LoVo (cell line): ENCODE data around the gene IFITM1.
"Not testable (repeated sequence)": the region's sequence is repeated elsewhere in the genome, so short reads cannot be mapped to it uniquely, and the experiment has no call there.

Experiments
- DNase-seq: peaks from one replicate; pipeline ENCODE4 v3.0.0-alpha.2; 2016; ENCODE audit warnings: low spot score

IFITM1 gene

DNA sequence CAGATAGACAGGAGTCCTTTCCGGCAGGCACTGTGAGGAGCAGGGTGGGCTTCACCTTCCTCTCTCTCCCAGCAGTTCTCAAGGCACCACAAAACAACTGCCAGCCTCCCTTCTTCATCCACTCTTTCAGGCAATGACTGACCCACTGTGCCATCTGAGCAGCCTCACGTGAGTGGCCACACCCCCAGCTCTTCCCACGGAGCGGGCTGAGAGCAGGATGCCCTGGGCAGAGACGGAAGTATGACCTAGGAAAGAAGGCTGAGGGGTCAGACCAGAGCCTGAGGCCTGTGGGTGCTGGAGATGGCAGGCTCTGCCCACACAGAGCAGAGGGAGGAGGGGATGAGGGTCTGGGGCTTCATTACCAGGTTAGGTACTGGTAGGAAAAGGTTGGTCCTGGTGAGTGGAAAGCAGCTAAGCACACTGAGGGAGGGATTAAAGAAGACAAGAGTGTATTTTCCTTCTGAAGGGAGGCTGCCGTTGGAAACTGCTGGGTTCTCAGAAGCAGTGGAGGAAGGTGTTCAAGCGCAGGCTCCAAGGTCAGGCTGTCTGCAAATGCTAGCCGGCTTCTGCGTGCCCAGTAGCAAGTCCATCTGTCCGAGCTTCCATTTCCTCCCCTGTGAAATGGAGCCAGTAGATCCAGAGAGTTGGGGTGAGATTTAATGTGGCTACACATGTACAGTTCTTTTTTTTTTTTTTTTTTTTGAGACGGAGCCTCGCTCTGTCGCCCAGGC, 31.0 kb upstream of the IFITM1 start:
- no peak for DNase-seq

DNA sequence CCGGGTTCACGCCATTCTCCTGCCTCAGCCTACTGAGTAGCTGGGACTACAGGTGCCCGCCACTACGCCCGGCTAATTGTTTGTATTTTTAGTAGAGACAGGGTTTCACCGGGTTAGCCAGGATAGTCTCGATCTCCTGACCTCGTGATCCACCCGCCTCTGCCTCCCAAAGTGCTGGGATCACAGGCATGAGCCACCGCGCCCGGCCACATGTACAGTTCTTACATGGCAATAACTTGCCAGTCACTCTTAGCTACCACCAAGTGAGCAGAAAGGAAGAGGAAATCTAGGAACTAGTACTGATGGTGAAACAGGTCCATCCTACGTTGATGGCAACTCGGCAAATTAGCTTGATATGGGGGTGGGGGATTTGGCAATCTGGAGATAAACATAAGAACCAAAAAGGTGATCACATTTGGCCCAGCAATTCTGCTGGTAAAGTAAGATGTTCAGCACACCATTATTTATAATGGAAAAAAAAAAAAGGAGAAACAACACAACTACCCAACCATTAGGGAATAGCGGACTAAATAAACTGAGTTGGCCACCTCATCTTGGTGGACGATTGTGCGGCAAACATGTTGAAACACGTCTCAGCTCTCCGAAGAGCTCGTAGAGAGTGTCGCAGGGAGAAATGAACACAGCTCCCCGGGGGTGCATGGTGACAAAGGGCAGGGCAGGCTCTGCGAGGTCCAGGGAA, 30.3 kb upstream of the IFITM1 start:
- DNase-seq, result no peak

DNA sequence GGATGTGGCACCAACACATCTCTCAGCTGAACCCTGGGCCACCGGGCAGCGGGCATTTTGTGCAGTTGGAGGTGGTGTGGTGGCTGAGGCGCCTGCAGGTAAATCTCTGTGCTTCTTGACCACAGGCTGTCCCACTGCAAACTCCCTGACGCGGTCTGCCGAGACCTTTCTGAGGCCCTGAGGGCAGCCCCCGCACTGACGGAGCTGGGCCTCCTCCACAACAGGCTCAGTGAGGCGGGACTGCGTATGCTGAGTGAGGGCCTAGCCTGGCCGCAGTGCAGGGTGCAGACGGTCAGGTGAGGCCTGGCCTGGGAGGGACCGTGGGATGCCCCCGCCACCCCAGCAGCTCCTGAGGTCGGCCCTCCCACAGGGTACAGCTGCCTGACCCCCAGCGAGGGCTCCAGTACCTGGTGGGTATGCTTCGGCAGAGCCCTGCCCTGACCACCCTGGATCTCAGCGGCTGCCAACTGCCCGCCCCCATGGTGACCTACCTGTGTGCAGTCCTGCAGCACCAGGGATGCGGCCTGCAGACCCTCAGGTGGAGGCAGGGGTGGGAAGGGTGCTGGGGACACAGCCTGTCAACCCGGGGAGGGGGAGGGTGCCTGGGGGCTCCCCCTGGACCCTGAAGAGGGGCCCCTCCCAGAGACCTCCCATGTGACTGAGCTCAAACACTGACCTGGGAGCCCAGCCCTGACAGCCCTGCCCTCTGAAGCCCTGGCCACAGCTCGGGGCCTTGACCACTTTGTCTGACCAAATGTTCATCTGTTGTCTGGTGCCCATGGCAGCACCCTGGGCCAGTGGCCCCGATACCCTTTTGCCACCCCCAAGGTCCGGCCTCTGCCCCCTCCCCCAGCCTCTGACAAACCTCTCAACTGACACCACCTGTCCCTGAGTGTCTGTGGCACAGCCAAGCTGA, 29.5 kb upstream of the IFITM1 start:
- no peak for DNase-seq

DNA sequence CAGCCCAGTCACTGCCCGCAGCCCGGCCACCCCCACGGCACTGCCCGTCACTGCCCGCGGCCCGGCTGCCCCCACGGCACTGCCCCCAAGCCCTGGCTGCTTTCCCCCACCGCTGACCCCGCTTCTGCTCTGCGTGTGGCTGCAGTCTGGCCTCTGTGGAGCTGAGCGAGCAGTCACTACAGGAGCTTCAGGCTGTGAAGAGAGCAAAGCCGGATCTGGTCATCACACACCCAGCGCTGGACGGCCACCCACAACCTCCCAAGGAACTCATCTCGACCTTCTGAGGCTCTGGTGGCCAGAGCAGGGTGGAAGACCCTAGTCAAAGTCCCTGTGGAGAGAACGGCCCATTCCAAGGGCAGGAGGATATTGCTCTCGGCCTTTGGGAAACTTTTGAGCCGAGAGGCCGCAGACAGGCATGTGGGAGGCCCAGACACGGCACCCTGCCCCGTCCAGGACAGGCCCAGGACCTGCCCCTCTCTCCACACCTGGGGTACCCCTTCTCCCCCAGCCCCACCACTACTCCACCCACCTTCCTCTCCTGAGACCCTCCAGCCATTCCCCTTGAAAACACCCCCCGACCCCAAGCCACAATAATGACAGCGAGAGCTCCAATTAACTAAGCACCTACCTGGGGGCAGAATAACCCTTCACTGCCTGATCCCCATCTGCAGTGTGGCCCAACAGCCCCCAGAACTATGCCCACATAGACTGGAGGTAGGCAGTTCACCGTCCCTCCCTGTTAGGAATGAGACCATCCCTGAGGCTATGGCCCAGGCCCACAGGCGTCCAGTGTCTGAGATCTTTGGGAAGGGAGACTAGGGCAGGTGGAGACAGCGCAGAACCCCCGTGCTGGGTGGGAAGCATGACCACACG, 28.6 kb upstream of the IFITM1 start:
- no peak for DNase-seq

DNA sequence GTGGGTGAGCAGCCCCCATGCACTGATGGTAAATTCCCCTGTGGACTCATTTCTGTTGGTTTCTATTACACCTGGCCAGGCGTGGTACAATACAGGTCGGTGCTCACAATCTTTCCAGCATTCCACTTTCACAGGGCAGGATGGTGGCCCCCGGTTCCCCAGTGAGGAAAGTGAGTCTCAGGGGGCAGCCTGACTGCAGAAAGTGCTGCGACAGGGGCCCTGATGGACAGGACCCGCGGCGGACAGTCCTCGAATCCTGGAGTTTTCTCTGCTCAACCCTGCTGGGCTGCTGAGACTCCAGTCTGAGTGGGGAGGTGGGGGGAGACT, 28.0 kb upstream of the IFITM1 start:
- no peak for DNase-seq

DNA sequence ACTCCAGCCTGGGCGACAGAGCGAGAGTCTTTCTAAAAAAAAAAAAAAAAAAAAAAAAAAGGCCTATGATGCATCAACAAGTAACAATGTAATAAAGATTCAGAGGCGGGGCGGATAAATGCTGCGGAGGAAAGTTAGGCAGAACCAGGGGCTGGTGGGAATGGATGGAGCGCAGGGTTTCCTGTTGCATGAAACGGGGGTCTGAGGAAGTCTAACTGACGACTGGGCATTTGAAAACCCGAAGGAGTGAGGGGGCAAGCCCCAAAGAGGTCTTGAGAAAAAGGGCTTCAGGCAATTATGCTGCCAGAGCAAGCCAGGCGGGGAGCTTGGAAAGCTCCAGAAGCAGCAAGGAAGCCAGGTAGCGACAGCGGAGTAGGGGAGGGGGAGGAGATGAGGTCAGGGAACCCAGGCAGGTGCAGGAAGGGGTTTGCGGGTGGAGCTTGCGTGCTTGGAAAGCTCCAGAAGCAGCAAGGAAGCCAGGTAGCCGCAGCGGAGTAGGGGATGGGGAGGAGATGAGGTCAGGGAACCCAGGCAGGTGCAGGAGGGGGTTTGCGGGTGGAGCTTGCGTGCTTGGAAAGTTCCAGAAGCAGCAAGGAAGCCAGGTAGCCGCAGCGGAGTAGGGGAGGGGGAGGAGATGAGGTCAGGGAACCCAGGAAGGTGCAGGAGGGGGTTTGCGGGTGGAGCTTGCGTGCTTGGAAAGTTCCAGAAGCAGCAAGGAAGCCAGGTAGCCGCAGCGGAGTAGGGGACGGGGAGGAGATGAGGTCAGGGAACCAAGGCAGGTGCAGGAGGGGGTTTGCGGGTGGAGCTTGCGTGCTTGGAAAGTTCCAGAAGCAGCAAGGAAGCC, 26.6 kb upstream of the IFITM1 start:
- DNase-seq, result not testable (repeated sequence)

DNA sequence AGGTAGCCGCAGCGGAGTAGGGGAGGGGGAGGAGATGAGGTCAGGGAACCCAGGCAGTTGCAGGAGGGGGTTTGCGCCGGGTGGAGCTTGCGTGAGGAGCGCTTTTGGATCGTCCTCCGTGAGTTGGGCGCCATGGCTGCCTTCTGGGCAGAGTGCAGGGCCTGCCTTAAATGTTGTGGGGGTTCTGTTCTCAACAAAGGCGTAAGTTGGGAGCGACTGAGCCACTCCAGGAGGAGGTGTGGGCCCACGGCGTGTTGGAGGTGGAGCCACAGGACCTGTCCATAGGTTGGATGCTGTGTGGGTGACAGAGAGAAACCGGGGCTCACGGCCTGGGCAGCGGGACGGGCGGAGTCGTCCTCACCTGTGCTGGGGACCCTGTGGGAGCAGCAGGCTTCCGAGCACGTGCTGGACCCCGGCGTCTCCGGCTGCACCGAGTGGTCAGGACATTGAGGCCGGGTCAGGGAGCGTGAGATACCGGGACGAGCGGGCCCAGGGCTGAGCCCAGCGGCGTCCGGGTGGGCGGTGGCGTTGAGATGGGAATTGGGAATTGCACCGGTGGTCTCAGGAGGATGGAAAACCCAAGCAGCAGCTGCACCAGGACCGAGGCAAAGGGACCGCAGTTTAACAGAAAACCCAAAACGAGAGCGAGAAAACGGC, 25.9 kb upstream of the IFITM1 start:
- no peak for DNase-seq

DNA sequence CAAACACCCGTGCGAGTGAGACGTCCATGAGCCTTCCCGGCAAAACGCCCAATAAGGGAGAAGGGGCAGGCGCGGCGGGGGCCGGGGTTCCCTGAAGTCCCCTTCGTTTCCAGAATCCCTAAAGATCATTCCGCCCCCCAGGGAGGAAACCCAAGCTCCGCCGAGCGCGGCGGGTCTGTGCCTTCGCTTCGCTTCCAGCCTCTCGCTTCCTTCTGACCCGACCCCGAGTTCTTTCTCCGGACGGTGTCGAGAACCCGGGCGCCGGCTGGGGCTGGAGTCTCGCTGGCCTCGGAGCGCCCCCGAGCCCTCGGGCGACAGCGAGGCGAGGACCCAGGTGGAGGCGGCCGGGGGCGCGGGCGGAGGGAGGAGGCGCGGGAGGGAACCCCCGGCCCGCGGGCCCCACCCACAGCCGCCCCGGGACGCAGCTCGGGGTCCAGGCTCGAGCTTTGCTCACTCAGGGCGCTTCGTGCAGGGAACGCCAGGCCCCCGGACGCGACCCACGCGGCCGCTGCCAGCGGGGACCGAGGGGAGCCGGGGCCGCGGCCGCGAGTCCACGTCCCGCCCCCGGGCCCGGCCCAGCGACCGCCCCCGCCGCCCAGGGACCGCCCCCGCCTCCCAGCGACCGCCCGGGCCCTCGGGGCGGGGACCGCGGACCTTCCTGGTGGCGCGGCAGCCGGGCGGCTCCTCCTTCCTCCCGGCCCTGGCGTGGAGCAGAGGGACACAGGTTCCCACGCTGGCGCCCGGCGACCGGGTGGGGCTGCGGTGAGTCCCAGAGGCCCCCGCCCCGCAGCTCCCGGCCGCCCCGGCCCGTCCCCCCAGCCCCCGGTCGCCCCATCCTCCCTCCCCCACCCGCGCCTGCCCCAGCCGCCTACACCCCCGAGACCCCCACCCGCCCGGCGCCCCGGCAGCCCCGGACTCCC, 25.1 kb upstream of the IFITM1 start, which contains the start of gene PGGHG:
Gene PGGHG, plus strand, starts transcription at position 649 of the 920 bp plus-strand sequence. CDS start 691 bp downstream, outside the sequence.
- peak; percentile 78 for DNase-seq

DNA sequence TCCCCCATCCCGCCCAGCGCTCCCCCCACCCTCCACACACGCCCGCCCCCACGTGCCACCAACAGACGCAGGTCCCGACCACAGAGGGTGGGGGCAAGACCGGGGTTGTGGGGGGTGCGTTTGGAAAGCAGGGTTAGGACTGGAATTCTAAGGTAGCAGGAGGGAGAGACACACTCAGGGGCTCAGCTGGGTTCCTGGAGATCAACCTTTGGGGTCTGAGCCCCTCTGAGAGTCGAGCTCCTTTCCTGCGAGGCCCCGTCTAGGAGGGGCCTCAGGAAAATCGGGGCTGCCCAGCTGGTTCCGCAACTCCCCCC, 24.5 kb upstream of the IFITM1 start:
- no peak for DNase-seq

DNA sequence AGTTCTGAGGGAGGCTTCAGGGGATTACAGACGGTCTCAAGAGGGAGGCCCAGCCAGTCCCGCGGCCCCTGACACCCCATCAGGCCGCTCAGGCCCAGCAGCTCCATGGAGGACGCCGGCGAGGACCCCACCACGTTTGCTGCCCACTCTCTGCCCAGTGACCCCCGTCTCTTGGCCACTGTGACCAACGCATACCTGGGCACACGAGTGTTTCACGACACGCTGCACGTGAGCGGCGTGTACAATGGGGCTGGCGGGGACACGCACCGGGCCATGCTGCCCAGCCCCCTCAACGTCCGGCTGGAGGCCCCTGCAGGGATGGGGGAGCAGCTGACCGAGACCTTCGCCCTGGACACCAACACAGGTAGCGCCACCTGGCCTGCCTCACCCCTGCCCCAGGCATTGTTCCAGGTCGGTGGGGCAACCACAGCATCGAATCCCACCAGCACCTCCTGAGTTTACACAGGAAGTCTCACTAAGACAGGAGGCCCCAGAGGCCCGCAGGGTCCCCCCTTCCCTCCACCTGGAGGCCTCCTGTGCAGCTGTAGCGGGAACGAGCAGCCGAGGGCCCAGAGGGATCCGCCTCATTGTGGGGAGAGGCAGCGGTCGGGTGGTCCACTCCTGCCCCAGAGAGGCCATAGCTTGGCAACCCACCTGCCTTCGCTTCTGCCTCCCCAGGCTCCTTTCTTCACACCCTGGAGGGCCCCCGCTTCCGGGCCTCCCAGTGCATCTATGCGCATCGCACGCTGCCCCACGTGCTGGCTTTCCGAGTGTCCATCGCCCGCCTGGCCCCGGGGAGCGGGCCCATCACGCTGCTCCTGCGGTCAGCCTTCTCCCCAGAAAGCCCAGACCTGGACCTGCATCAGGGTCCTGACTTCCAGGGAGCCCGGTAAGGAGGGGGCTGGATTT, 23.9 kb upstream of the IFITM1 start:
- no peak for DNase-seq

DNA sequence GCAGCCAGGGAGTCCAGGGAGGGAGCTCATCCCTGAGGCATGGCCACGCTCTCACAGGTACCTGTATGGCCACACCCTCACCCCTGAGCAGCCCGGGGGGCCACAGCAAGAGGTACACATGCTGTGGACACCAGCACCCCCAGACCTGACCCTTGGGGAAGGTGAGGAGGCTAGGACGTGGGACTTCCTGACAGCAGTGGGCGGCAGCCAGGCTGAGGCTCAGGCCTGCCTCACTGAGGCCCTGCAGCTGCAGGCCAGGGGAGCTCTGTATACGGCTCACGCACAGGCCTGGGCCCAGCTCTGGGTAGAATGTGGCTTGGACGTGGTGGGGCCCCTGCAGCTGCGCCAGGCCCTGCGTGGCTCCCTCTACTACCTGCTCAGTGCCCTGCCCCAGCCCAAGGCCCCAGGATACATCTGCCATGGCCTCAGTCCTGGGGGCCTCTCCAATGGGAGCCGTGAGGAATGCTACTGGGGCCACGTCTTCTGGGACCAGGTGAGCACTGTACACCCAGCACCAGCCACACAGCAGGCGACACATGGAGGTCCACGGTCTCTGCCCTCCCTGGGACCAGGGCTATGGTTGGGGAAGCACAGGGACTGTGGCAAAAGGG, 23.1 kb upstream of the IFITM1 start:
- DNase-seq, result no peak

DNA sequence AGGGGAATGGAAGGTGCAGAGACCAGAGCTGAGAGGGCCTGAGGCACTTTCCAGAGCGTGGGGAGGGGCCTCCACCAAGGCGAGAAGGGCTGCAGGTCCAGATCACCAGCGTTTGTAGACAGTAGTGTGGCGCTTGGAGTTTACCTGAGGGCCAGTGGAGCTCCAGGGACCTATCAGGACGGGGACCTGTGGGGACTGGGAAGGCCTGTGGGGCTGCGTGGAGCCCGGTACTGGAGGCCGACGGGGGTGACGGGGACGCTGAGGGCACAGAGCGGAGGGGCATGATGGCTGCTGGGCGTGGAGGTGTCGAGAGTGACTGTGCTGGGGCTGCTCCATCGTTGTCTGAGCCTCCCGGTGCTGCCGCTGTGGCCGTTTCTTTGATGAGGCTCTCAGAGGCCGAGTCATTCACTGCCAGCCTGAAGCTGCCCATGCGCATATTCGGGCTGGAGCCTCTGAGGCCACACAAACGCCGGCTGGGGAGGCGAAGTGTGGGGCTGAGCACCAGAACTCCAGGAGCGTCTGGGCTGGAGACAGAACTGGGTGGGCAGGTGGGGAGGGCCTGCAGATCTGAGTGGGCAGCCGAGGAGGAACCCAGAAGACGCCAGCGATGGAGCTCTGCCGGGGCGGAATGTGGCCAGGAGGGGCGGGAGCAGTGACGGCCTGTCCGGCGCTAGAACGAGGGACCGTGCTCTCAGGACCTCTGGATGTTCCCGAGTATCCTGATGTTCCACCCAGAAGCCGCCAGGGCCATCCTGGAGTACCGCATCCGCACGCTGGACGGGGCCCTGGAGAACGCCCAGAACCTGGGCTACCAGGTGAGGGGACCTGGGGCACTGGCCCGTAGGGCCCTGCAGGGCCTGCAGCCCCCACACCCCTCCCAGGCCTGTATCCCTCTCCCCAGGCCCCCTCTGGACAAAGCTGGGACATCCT, 22.3 kb upstream of the IFITM1 start:
- no peak for DNase-seq

DNA sequence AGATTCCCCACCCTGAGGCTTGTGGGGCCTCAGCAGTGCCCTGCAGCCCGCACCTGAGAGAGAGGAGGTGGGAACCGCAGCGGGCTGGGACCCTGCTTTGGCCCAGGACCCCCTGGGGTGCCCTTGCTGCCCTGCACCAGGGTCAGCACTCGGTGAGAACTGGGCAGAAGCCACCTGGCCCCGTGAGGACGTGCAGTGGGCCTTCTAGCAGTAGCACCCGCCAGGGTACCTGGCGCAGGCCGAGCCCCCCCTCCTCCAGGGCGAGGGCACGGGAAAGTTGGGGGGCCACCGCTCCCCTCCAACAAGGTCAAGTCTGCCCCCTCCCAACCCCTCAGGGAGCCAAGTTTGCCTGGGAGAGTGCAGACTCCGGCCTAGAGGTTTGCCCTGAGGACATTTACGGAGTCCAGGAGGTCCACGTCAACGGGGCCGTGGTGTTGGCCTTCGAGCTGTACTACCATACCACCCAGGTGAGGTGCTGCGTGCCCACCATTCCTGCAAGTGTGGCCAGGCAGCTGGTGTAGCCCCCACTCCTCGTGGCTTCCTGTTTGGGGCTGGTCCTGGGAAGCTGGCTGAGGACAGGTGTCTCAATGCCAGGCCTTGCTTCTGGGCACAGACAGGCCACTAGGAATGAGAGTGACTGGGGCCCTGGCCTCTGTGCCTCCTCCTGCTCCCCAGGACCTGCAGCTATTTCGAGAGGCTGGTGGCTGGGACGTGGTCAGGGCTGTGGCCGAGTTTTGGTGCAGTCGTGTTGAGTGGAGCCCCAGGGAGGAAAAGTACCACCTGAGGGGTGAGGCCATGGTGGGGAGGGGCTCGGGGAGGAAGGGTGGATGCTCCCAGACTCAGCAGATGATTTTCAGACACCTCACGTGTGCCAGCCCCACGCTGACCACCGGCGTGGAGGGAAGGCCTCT, 21.4 kb upstream of the IFITM1 start:
- no peak for DNase-seq

DNA sequence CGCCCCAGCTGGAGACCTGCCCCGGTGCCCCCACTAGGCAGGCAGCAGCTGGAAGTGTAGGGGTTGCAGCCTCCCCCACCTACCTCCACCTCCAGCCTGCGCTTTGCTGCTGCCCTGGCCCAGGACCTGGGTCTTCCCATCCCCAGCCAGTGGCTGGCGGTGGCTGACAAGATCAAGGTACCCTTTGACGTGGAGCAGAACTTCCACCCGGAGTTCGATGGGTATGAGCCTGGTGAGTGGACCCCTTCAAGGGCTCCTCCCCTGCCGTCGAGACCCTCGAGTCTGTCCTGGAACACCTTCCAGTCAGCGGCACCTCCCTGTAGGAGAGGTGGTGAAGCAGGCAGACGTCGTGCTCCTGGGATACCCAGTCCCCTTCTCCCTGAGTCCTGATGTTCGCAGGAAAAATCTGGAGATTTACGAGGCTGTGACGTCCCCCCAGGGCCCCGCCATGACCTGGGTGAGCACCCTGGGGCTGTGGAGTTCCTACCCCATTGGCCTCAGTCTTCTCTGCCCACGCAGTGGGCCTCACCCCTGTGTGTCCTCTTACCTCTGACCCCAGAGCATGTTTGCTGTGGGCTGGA, 20.5 kb upstream of the IFITM1 start:
- DNase-seq, result no peak
